Measurements from ENCODE around the gene LRFN5.

GRCh38 chr14:41782511-41782910, 175.8 kb downstream of the LRFN5 start:
- TF ChIP-seq FOXO4 (CRISPR knock-in tag; conservative IDR thresholded peaks at IDR 0.05) (no peak), YY1 (IDR thresholded peaks at IDR 0.05; ENCODE audit: insufficient read depth, insufficient replicate concordance, low read depth, low read length) (no peak), MEF2D (CRISPR knock-in tag; IDR thresholded peaks at IDR 0.05) (no peak), EP300 (IDR thresholded peaks at IDR 0.05; ENCODE audit: low read depth in 2 of 2, low read length in 2 of 2) (no peak), EP300 (CRISPR knock-in tag; IDR thresholded peaks at IDR 0.05; ENCODE audit: borderline replicate concordance) (no peak), HMG20B (CRISPR knock-in tag; conservative IDR thresholded peaks at IDR 0.05) (no peak), CEBPB (IDR thresholded peaks at IDR 0.05; ENCODE audit: borderline replicate concordance, low read depth, low read length) (no peak), RNF219 (CRISPR knock-in tag; IDR thresholded peaks at IDR 0.05) (no peak), ZNF326 (CRISPR knock-in tag; IDR thresholded peaks at IDR 0.05; ENCODE audit: borderline replicate concordance) (no peak), ZNF362 (CRISPR knock-in tag; IDR thresholded peaks at IDR 0.05; ENCODE audit: borderline replicate concordance) (no peak), POLR2A (IDR thresholded peaks at IDR 0.05; ENCODE audit: insufficient read depth in 1 of 2, low read depth in 2 of 2, low read length in 2 of 2) (no peak), REST (IDR thresholded peaks at IDR 0.05; ENCODE audit: borderline replicate concordance in 1 of 2, low read depth in 1 of 2, low read length in 2 of 2) (no peak)
- TF ChIP-seq, protein P1, sequence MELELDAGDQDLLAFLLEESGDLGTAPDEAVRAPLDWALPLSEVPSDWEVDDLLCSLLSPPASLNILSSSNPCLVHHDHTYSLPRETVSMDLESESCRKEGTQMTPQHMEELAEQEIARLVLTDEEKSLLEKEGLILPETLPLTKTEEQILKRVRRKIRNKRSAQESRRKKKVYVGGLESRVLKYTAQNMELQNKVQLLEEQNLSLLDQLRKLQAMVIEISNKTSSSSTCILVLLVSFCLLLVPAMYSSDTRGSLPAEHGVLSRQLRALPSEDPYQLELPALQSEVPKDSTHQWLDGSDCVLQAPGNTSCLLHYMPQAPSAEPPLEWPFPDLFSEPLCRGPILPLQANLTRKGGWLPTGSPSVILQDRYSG (CRISPR knock-in tag; IDR thresholded peaks at IDR 0.05), result no peak
- TF ChIP-seq, protein P2, sequence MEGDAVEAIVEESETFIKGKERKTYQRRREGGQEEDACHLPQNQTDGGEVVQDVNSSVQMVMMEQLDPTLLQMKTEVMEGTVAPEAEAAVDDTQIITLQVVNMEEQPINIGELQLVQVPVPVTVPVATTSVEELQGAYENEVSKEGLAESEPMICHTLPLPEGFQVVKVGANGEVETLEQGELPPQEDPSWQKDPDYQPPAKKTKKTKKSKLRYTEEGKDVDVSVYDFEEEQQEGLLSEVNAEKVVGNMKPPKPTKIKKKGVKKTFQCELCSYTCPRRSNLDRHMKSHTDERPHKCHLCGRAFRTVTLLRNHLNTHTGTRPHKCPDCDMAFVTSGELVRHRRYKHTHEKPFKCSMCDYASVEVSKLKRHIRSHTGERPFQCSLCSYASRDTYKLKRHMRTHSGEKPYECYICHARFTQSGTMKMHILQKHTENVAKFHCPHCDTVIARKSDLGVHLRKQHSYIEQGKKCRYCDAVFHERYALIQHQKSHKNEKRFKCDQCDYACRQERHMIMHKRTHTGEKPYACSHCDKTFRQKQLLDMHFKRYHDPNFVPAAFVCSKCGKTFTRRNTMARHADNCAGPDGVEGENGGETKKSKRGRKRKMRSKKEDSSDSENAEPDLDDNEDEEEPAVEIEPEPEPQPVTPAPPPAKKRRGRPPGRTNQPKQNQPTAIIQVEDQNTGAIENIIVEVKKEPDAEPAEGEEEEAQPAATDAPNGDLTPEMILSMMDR (CRISPR knock-in tag; IDR thresholded peaks at IDR 0.05), result no peak

Measured in HepG2 (cell line).